ENCODE results near the gene EGR2. TPM values are rescaled to one million over a fixed set of nuclear protein-coding genes. Genes with fewer than 3 reads are reported as not detected.

Gene EGR2
- total and polyA plus RNA-seq, 10 of the 15 experiments (the other 5 are each of a cell fraction or from before 2014, with no cell fraction given) = 8.3 to 56.5 (median 16.2) TPM

DNA sequence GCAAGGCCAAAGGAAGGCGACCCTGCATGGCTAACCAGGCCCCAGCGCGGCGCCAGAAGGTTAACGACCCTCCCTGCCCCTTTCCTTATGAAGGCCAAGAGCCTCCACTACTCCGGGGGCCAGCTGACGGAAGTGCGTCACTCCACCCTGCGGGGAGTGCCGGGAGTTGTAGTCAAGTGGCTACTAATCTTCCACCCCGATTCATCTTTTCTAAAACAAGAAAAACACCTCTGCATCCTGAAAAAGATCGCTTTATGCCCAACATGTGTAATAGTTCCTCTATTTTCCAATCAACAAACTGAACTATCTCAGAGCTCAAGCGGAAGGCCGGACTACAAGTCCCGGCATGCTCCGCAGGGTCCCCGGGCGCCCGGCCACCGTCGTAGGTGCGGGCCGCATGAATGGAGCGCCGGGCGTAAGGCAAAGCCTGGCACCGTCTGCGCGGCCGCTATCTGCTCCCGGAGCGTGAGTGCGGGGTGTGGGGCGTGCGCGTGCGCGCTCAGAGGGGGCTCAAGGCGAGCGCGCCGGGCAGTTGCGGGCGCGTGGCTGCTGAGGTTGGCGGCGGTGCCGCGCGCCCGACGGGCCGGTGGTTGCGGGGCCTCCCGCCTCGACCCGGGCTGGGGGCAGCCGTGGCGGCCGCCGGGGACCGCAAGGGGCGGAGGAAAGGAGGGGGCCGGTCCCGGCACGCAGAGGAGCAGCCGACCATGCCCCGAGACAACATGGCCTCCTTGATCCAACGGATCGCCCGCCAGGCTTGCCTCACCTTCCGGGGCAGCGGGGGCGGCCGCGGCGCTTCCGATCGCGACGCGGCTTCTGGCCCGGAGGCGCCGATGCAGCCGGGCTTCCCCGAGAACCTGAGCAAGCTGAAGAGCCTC is 11.6 kb downstream of the EGR2 start, which contains the start of gene ADO (continued):
- TF ChIP-seq WRNIP1 (IDR thresholded peaks at IDR 0.05; ENCODE audit: borderline replicate concordance, low read depth, low read length) = no peak
- TF ChIP-seq MTA2 (IDR thresholded peaks at IDR 0.05; ENCODE audit: low read depth) = no peak
- TF ChIP-seq SMARCA5 (IDR thresholded peaks at IDR 0.05) = peak; percentile 76
- peak; percentile 93 for TF ChIP-seq GATAD2B (conservative IDR thresholded peaks at IDR 0.05; ENCODE audit: low read depth)
- no peak for TF ChIP-seq ZNF384 (IDR thresholded peaks at IDR 0.05; ENCODE audit: borderline replicate concordance, low read depth, low read length)
- TF ChIP-seq ETV6 (conservative IDR thresholded peaks at IDR 0.05 in 1 of 2, IDR thresholded peaks at IDR 0.05 in 1 of 2; ENCODE audit: borderline replicate concordance in 1 of 2, low read depth in 1 of 2) = no peak
- peak; percentile 75 for TF ChIP-seq BACH1 (IDR thresholded peaks at IDR 0.05; ENCODE audit: borderline replicate concordance)
- 0 out of 2 replicates have a peak, but pooled peaks have one; percentile 16 for TF ChIP-seq ESRRA (IDR thresholded peaks at IDR 0.05; ENCODE audit: low read length)
- TF ChIP-seq POLR2A (IDR thresholded peaks at IDR 0.05; ENCODE audit: low read depth, low read length) = peak; percentile 89
- peak; percentile 28 to 78; a peak in 2 of 4 replicates for TF ChIP-seq BHLHE40 (IDR thresholded peaks at IDR 0.05; ENCODE audit: borderline replicate concordance in 1 of 2, low read depth in 2 of 2, low read length in 1 of 2)
- TF ChIP-seq HDAC2 (IDR thresholded peaks at IDR 0.05) = no peak
- no peak for TF ChIP-seq CEBPB (IDR thresholded peaks at IDR 0.05; ENCODE audit: borderline replicate concordance in 1 of 2, low read depth in 2 of 2, low read length in 2 of 2)
- TF ChIP-seq, protein P1, sequence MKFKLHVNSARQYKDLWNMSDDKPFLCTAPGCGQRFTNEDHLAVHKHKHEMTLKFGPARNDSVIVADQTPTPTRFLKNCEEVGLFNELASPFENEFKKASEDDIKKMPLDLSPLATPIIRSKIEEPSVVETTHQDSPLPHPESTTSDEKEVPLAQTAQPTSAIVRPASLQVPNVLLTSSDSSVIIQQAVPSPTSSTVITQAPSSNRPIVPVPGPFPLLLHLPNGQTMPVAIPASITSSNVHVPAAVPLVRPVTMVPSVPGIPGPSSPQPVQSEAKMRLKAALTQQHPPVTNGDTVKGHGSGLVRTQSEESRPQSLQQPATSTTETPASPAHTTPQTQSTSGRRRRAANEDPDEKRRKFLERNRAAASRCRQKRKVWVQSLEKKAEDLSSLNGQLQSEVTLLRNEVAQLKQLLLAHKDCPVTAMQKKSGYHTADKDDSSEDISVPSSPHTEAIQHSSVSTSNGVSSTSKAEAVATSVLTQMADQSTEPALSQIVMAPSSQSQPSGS (IDR thresholded peaks at IDR 0.05; ENCODE audit: low read length) = no peak
- no peak; the same call in 1 of the 2 replicates for TF ChIP-seq POLR2AphosphoS2 (IDR thresholded peaks at IDR 0.05; ENCODE audit: low read depth, low read length)
- peak; percentile 43; the same call in 1 of the 2 replicates for TF ChIP-seq TAF1 (IDR thresholded peaks at IDR 0.05; ENCODE audit: borderline replicate concordance, low read depth, low read length)
- TF ChIP-seq, protein P2, sequence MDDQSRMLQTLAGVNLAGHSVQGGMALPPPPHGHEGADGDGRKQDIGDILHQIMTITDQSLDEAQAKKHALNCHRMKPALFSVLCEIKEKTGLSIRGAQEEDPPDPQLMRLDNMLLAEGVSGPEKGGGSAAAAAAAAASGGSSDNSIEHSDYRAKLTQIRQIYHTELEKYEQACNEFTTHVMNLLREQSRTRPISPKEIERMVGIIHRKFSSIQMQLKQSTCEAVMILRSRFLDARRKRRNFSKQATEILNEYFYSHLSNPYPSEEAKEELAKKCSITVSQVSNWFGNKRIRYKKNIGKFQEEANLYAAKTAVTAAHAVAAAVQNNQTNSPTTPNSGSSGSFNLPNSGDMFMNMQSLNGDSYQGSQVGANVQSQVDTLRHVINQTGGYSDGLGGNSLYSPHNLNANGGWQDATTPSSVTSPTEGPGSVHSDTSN (IDR thresholded peaks at IDR 0.05; ENCODE audit: insufficient replicate concordance, low read depth, low read length) = peak; percentile 77
- TF ChIP-seq, protein P3, sequence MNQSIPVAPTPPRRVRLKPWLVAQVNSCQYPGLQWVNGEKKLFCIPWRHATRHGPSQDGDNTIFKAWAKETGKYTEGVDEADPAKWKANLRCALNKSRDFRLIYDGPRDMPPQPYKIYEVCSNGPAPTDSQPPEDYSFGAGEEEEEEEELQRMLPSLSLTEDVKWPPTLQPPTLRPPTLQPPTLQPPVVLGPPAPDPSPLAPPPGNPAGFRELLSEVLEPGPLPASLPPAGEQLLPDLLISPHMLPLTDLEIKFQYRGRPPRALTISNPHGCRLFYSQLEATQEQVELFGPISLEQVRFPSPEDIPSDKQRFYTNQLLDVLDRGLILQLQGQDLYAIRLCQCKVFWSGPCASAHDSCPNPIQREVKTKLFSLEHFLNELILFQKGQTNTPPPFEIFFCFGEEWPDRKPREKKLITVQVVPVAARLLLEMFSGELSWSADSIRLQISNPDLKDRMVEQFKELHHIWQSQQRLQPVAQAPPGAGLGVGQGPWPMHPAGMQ (IDR thresholded peaks at IDR 0.05; ENCODE audit: borderline replicate concordance) = no peak
- peak; percentile 81 for TF ChIP-seq SIX5 (IDR thresholded peaks at IDR 0.05; ENCODE audit: low read depth, low read length, severe bottlenecking)
- TF ChIP-seq, protein P4, sequence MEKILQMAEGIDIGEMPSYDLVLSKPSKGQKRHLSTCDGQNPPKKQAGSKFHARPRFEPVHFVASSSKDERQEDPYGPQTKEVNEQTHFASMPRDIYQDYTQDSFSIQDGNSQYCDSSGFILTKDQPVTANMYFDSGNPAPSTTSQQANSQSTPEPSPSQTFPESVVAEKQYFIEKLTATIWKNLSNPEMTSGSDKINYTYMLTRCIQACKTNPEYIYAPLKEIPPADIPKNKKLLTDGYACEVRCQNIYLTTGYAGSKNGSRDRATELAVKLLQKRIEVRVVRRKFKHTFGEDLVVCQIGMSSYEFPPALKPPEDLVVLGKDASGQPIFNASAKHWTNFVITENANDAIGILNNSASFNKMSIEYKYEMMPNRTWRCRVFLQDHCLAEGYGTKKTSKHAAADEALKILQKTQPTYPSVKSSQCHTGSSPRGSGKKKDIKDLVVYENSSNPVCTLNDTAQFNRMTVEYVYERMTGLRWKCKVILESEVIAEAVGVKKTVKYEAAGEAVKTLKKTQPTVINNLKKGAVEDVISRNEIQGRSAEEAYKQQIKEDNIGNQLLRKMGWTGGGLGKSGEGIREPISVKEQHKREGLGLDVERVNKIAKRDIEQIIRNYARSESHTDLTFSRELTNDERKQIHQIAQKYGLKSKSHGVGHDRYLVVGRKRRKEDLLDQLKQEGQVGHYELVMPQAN (conservative IDR thresholded peaks at IDR 0.05) = peak; percentile 77
- no peak; the same call in none of the 2 replicates for TF ChIP-seq CHD2 (IDR thresholded peaks at IDR 0.05; ENCODE audit: borderline replicate concordance, low read depth, low read length)
- 0 out of 2 replicates have a peak, but pooled peaks have one; percentile 75 for TF ChIP-seq NFXL1 (IDR thresholded peaks at IDR 0.05; ENCODE audit: borderline replicate concordance)
- no peak for TF ChIP-seq SREBF2 (IDR thresholded peaks at IDR 0.05; ENCODE audit: low read length)

Measured in GM12878 (cell line).